VCaP (cell line): ENCODE measurements around the gene TNIP1.

Experiments
- H3K27ac ChIP-seq: fragments of 450-650 bp; 2 replicates; pipeline ENCODE4 v1.5.1; 2017
- CTCF ChIP-seq: fragments of 450-650 bp; conservative IDR thresholded peaks from 2 replicates; pipeline ENCODE4 v1.5.1; 2017; ENCODE audit warnings: mild to moderate bottlenecking, moderate library complexity

The TNIP1 gene

GRCh38 chr5:151077419-151077818, 3.4 kb downstream of the TNIP1 start:
- TF ChIP-seq CTCF: no peak
- no peak overlapping the region for H3K27ac ChIP-seq

- TF ChIP-seq CTCF: no peak
- H3K27ac ChIP-seq: no peak overlapping the region
Observed at GRCh38 chr5:151076616-151077015, 4.2 kb downstream of the TNIP1 start.

- TF ChIP-seq CTCF: no peak
- no peak overlapping the region for H3K27ac ChIP-seq
Observed at GRCh38 chr5:151075698-151076331, 5.0 kb downstream of the TNIP1 start.

GRCh38 chr5:151074557-151074956, 6.3 kb downstream of the TNIP1 start:
- TF ChIP-seq CTCF: no peak
- H3K27ac ChIP-seq: no peak overlapping the region

- no peak for TF ChIP-seq CTCF
- H3K27ac ChIP-seq: no peak overlapping the region
Observed at GRCh38 chr5:151073280-151073679, 7.6 kb downstream of the TNIP1 start.

GRCh38 chr5:151072630-151073025, 8.2 kb downstream of the TNIP1 start:
- H3K27ac ChIP-seq: no peak overlapping the region
- no peak for TF ChIP-seq CTCF

GRCh38 chr5:151071848-151072629, 8.8 kb downstream of the TNIP1 start:
- no peak for TF ChIP-seq CTCF
- H3K27ac ChIP-seq: no peak overlapping the region
